HG03575 (cell line): ENCODE measurements around the gene HECTD2.
"Not testable (repeated sequence)": the region's sequence is repeated elsewhere in the genome, so short reads cannot be mapped to it uniquely, and the experiment has no call there.

Source experiments
- ATAC-seq: cut with Tn5 transposase; IDR thresholded peaks from one replicate; pipeline ENCODE4 v1.9.1; 2021; ENCODE audit not compliant: unreplicated experiment, insufficient number of reproducible peaks, low FRiP score; ENCODE audit errors: extremely low read depth

Gene HECTD2

DNA sequence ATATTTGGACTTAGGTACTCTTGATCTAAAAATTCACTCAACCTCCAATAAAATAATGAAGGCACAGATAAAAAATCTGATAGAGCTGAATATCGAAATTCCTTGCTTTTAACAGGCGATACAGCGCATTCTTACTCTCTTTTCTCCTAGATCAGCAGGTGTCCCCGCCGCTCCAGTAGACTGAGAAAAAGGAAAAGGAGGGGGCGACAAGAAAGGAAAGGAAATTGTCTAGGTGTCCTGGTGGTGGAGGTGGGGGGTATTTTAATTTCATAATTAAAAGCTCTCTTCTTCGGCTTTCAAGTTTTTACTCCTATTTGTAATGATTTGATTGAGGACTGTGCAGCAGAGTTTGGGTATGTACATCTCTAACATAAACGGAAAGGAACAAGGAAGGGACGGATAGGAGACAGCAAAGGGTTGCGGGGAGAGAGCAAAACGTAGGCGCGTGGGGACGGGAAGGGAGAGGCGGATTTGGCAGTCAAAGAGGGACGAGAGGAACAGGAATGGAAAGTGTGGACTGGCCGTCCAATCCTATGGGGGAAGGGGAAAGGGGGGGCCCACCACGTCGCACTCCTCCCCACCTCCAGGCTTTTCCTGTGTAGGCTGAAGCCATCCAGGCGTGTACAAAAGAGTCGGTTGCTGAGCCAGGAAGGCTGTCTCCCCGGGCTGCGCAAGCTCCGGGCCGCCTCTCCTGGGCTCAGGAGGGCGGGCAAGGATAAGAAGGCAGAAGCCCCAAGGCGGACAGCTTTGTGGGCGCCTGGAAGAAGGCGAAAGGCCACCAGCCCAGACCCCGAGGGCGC, 875 bp upstream of the HECTD2 start:
- ATAC-seq, result peak; percentile 8

DNA sequence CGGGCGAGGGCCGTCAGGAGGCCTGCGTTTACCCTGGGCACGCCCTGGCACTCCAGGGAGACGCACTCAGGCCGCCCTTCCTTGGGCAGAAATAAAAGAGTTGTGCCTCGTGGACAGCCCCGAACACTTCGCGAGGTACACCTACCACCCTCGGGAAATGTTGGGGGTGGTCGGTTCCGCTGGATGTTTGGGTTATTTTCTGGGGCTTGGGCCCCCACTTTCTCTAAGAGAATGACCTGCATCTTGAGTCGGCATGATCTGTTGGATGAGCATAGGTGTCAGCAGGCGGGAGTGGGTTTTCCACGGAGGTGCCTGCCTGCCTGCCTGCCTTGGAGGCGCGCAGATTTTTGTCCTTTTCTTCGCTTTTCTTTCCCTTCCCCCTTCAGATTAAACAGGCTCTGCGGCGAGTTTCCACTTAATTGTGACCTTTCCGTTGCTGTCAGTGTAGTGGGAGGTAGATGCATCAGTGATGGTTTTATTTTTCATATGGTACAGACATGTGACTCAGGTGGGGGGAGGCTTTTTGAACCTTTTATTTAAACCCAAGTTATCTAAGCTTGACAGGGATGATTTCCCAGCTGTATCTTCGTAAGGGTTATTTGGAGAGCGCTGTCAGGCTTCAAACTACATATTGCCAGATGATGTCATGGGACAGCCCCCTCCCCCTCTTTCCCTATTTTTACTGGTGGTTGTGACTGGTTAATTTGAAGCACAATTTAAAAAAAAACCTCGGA, 661 bp downstream of the HECTD2 start:
- no peak for ATAC-seq

DNA sequence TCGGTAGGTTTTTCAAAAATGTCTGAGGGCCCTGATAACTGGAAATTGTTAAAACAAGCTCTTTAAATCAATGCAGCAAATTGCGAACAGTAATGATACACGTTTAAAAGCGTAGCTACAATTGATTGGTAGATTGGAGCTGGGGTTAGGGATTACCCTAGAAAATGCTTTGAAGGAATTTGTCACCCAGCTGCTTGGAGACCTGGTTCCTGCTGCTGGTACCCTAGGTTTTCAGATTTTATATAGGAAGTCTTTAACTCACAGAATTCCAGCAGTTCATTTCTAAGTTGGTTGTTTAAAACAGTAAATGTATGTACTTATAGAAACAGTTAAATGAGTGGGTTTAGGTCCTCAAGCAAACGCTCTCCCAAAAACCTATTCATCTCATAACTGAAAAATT, 1.5 kb downstream of the HECTD2 start:
- ATAC-seq, result no peak

DNA sequence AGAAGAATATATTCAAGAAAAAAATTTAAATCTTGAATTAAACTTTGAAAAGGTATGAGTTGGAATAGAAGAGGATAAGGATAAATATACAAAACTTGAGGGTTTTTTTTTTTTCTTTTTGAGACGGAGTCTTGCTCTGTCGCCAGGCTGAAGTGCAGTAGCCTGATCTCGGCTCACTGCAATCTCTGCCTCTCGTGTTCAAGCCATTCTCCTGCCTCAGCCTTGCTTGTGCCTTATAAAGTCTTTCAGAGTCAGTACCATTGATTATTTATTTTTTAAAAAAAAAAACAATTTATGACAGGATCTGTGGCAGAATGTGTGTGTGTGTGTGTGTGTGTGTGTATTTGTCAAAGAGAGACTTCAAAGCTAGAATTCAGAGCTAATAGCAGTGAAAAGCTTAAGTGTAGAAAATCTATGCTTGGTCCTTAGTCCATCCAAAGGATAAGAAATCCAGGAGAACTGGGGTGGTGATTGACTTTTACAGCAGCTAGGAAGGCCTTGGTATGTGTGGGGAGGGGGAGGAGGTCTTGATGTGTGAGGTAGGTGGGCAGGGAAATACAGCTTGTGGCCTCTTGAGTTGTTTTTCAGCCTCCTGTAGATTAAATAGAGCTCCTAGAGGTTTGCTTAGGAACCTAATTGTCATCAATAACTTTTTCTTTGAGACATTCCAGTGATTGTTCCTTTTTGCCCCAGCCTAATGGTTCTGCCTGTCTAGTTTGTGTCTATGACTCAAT, 2.4 kb downstream of the HECTD2 start:
- ATAC-seq, result no peak

DNA sequence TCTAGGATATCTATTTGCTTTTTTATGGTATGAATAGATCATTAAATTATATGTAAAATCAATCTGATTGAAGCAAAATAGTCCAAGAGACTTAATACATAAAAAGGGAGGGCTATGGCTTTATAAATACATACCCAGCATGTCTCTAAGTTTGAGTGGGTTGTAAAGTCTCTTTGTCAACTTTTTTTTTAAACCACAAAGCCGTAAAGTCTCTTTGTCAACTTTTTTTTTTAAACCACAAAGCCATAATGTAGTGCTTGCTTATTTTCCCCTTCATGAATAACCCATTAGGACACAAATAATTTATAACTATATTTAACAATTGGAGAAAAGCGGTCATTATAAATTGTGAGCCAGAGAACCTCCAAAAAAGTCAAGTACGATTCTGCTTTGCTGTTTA, 5.7 kb downstream of the HECTD2 start:
- ATAC-seq, result no peak

DNA sequence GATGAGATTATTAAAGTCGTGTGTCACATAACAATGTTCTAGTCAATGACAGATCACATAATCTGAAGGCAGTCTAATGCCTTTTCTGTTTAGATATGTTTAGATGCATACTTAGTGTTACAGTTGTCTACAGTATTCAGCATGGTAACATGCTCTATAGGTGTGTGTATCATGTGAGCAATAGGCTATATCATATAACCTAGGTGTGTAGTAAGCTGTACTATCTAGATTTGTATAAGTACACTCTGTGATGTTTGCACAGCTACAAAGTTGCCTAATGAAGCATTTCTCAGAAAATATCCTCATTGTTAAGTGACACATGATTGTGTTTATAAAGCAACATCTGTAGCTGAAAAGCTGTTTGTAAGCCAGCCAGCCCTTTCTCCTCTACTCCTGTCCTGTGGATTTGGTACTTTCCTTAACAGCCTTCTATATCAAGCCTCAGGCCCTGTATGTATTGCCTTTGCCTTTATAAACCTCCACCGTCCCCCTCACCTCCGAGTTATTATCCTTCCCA, 6.3 kb downstream of the HECTD2 start:
- ATAC-seq, result no peak

DNA sequence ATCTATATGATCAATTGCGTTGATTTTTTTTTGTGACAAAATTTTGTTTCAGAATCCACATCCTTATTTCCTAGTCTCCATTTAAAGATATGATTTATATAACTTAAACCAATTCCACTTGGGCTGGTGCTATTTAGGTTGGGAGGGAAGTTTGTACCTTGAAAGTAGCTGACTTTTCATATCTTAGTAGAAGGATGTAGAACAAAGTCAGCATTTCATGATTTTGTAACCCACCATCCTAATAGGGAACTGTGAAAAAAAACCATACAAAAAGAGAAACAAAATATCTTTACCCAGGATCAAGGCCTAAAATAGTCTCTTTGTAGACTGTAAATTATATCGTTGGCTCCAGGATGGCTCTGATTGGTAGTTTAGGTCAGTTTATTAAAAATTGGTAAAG, 8.3 kb downstream of the HECTD2 start:
- no peak for ATAC-seq

DNA sequence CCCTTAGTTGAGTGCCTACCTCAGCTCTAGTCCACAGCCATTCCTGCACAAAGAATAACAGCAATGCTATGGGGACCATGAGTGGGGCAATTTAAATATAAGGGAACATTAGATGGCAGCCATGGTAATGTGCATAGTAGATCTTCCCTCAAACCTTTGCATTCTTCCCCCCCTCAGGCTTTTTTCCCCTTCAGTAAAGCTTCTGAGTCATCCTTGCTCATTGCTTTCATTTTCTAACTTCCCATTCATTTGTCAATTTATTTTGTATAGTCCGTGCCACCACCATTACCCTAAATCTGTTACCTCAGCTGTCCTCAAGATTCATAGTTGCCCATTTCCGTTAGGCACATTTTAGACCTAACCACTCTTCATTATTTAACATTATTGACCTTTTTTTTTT, 10.7 kb downstream of the HECTD2 start:
- no peak for ATAC-seq

DNA sequence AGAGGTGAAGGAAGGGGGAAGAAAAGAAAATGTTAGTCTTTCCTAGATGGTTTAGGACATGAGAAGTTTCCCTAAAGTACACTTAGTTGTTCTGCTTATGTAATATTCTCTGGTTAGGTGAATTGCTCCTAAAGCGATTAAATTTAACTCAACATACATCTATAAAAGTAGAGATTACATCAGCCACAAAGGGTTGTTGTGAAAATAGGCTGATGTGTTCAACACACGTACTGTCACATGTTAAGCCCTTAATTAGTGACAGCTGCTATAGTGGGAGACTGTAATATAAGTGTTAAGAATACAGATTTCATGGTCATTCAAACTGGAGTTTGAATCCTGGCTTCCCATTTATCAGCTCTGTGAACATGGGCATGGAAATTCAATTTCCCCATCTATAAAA, 12.8 kb downstream of the HECTD2 start:
- ATAC-seq, result no peak

DNA sequence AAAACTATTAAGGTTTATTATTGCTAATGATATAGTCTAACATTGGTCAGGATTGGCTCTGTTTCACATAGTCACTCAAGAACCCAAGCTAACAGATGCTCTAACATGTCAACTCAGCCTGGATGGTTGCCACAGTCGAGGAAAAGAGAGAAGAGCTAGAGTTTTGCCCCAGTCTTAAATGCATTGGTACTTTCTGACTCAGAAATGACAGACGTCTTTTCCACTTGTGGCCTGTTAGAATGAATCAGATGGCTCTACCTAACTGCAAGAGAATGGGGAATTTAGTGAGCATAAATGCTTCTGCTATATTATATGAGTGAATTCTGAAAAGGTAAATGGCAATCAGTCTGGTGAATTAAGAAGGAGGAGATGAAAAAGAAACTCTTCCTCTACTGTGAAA, 13.9 kb downstream of the HECTD2 start:
- no peak for ATAC-seq

DNA sequence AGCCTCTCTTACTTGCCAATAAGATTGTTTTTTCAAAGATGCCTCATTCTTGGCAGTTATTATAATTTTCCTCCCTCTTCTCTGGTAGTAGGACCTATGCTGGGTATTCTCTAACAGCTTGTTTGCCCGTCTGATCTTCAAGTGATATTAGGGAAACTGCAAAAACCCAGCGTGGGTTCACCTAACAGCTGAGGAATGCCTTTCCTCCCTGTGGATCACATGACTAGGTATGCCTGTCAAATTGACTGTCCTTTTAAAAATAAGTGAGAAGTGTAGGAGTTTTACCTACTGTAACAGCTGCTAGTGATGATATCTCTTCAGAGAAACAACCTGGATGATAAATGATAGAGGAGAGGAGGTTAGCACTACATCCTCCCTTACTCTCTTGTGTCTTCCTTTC, 22.0 kb downstream of the HECTD2 start:
- no peak for ATAC-seq

DNA sequence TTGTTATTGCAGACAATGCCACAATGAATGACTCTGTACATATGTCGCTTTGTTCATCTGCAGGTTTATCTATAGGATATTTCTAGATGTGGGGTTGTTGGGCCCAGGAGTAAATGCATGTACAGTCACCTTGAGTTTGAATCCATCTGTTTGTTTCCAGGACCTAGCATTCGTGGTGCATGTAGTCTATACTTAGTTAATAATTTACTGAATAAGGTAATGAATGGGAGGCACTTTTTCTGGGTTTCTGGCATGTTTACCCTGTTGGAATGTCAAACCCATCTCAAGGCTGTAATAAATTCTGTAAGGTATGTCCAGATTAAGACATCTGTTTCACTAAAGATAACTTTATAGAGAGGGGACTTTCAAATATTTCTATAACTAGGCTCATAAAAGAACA, 23.5 kb downstream of the HECTD2 start:
- no peak for ATAC-seq

DNA sequence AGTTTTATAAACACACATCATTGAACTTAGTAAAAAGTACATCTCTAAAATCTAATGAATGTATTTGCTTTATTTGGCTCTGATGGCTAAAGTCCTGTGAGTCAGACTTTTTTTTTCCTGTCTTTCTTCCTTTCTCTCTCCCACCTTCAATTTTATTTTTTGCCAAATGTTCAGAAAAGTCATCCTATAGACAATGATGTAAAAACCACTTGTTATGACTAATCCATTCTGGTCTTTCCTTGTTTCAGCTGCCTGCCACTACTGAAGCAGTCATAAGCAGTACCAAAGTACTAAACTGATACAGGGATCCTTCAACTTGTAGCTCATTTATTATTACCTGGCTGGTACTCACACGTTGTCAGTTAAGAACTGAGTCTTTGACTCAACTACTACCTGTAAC, 23.9 kb downstream of the HECTD2 start:
- ATAC-seq, result no peak

DNA sequence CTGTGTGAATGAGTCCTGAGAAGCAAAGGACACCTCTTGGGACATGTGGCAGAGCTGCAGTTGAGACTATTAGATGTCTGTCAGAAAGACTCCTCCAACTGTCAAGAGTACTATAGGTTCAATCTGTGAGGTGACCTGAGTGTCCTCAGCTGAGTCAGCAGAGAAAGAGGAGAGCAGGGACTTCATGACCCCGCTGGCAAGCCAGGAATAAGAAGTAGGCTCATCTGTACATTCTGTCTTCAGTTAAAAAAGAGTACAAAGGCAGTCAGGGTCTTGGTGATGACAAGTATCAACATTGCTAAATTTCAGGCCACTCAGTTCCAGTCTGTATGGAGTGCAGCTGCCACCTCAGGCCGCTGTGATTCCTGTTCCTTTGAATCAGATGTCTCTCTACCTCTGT, 25.1 kb downstream of the HECTD2 start:
- no peak for ATAC-seq

DNA sequence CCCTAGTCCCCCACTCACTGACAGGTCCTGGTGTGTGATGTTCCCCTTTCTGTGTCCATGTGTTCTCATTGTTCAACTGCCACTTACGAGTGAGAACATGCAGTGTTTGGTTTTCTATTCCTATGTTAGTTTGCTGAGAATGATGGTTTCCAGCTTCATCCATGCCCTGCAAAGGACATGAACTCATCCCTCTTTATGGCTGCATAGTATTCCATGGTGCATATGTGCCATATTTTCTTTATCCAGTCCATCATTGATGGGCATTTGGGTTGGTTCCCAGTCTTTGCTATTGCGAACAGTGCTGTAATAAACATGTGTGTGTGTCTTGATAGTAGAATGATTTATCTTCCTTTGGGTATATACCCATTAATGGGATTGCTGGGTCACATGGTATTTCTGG, 28.1 kb downstream of the HECTD2 start:
- not testable (repeated sequence) for ATAC-seq

DNA sequence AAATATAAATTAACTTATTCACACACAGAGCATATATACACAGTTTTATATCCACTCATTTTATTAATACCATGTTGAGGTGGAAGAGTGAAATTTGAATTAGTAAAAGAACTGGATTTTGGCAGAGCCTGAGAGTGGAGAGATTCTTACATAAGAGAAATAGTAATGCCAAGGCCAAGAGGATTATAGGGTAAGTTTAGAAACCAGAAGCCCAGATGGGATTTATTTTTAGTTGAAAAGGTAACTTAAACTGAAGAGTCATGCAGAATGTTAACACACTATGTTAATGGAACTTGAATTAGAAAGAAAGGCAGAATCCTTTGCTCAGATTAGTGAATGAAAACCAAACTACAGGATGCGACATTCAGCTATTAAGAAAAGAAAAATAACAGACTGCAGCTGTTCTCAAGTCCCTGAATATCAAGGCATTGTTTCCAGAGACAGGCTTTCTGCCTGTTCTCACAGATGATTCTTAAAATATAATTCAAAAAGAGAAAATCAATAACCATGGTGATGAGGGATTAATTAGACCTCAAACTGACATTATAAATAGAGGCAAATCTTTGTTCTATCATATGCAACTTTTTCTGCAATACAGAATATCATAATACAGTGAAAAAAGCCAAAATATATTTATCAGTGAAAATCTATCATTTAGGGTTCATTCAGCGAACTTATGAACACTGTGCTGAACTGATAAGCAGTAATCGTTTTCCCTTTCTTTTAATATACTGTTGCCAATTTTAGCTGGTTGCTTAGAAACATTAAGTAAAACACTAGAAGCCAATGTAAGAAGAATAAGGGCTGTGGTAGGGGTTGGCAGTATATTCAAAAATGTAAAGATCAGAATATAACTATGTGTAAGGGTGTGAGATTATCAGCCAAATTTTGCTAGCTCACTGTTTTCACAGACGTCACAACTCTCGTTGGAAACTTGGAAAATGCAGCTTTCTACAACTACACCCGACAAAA, 34.4 kb downstream of the HECTD2 start:
- no peak for ATAC-seq

DNA sequence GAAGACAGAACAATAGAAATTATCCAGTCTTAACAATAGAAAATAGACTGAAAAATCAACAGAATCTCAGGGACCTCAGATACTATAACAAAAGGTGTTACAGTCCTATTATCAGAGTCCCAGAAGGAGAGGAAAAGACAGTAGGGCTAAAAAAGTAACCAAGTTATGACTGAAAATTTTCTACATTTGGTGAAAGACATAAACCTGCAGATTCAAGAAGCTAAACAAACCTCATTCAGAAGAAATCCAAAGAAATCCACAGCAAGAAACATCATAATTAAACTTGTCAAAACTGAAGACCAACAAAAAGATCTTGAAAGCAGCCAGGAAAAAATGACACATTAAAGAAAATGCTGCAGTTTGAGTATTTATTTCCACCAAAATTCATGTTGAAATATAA, 41.9 kb downstream of the HECTD2 start:
- no peak for ATAC-seq

DNA sequence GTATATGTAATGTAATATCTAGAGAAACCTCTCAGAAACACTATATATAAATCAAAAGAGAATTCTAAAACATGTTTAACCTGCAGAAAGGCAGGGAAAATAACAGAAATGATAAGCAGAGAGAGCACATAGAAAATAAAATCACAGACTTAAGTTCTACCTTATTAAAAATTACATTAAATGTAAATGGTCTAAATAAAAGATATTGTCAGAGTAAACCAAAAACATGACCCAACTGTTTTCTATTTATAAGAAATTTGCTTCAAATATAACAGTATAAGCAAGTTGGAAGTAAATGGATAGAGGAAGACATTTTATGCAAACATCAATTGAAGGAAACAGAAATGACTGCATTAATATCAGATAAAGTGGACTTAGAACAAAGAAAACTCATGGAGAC, 43.4 kb downstream of the HECTD2 start:
- no peak for ATAC-seq

DNA sequence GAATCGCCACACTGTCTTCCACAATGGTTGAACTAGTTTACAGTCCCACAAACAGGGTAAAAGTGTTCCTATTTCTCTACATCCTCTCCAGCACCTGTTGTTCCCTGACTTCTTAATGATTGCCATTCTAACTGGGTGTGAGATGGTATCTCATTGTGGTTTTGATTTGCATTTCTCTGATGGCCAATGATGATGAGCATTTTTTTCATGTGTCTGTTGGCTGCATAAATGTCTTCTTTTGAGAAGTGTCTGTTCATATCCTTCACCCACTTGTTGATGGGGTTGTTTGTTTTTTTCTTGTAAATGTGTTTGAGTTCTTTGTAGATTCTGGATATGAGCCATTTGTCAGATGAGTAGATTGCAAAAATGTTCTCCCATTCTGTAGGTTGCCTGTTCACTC, 45.0 kb downstream of the HECTD2 start:
- not testable (repeated sequence) for ATAC-seq
